Neuron (in vitro differentiated cells): ENCODE measurements around the gene PACS1.

Experiments
- H2AFZ ChIP-seq: one replicate; pipeline ENCODE4 v1.6.1; 2013; ENCODE audit warnings: low read depth, mild to moderate bottlenecking, inconsistent platforms, low read length, moderate library complexity
- H3K27me3 ChIP-seq: one replicate; pipeline ENCODE4 v1.6.1; 2013; ENCODE audit warnings: low read length; ENCODE audit not compliant: insufficient read depth
- H3K36me3 ChIP-seq: one replicate; pipeline ENCODE4 v1.6.1; 2013; ENCODE audit warnings: low read length; ENCODE audit not compliant: insufficient read depth
- H3K4me1 ChIP-seq: one replicate; pipeline ENCODE4 v1.6.1; 2013; ENCODE audit warnings: low read length; ENCODE audit not compliant: insufficient read depth
- H3K4me3 ChIP-seq: 2 replicates; pipeline ENCODE4 v1.5.1; 2013; ENCODE audit warnings: mild to moderate bottlenecking, low read length, moderate library complexity
- H3K9me3 ChIP-seq: one replicate; pipeline ENCODE4 v1.6.1; 2013; ENCODE audit warnings: low read length

PACS1 gene

DNA sequence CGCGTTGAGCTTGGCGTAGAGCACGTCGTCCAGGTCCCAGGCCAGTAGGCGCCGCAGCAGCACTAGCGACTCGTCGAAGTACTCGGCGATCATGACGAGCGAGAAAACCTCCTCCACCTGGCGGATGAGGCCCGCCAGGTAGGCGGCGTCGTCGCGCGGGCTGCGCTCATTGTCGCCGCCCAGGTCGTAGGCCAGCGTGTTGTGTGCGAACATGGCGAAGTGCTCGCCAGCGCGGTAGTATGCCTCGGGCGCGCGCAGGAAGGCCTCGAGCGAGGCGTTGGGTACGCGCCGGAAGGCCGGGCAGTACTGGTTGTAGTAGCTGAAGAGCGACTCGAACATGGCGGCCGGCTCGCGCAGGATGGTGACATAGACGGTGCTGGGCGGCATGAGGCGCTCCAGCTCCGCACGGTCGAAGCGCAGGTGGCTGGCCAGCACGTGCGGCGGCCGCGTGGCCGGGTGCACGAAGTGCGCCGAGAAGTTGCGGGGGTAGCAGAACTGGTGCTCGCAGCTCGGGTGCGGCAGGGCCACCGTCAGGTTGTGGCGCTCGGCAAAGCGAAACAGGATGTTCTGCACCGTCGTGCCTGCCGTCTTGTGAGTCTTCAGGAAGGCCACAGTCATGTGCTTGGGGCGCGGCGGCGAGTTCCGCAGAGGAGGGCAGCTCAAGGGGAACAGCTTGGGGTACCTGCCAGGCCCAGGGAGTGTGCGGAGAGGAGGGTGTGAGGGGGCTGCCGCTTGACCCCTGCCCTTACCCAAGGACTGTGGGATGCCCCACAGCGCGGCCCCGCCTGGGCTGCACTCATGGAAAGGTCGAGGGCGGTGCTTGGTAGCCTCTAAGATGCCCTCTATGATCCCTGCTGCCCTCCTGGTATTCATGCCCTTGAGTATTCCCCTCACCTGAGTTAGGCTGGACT is 26.8 kb upstream of the PACS1 start:
- no peak overlapping the region for H2AFZ ChIP-seq
- peaks cover 4% of the 10 kb centered on the region for H3K9me3 ChIP-seq
- H3K4me3 ChIP-seq = no peak overlapping the region
- no peaks in the 10 kb centered on the region for H3K27me3 ChIP-seq
- no peaks in the 10 kb centered on the region for H3K36me3 ChIP-seq
- H3K4me1 ChIP-seq = peaks cover 10% of the 10 kb centered on the region

DNA sequence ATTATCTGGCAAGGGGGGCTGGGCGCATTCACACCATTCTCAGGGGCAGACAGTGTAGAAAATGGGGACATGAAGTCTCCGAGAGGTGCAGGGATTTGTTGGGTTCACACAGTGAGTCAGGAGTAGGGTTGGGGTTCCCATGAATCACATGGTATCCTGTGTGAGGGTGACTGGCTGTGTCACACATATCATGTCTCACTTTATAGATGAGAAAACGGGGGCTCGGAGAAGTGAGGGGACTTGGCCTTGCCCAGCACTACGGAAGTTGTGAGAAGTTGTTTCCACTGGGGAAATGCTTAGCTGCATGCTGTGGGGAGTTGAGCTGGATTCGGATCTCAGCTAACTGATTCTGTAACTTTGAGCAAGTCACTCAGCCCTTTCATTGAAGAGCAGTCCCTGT is 25.3 kb upstream of the PACS1 start:
- Histone ChIP-seq H3K4me3 (no peak overlapping the region), H2AFZ (no peak overlapping the region), H3K27me3 (no peaks in the 10 kb centered on the region), H3K9me3 (peaks cover 4% of the 10 kb centered on the region), H3K4me1 (peaks cover 18% of the 10 kb centered on the region), H3K36me3 (no peaks in the 10 kb centered on the region)

DNA sequence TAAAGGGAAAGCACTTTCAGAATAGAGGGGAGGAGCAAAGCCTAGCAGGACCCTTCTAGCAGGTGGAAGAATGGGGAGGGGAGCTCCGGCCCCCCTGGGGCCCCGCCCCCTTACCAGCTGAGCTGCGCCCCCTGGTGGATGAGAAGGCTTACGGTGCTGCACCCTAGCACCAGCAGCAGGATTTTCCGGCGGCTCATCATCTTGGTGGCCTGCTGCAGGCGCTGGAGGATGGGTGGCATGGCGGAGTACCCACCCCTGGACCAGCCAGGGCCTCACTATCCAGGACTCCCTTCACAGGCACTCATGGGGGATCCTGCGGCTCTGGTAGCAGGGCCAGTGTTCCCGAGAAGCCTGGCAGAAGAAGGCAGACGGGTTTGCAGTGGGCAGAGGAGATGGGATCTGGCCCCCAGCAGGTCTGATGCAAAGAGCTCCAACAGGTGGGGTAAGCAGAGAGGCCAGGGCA is 24.9 kb upstream of the PACS1 start:
- Histone ChIP-seq H3K9me3 (peaks cover 4% of the 10 kb centered on the region), H3K4me1 (peaks cover 18% of the 10 kb centered on the region), H3K27me3 (no peaks in the 10 kb centered on the region), H3K4me3 (no peak overlapping the region), H2AFZ (no peak overlapping the region), H3K36me3 (no peaks in the 10 kb centered on the region)

DNA sequence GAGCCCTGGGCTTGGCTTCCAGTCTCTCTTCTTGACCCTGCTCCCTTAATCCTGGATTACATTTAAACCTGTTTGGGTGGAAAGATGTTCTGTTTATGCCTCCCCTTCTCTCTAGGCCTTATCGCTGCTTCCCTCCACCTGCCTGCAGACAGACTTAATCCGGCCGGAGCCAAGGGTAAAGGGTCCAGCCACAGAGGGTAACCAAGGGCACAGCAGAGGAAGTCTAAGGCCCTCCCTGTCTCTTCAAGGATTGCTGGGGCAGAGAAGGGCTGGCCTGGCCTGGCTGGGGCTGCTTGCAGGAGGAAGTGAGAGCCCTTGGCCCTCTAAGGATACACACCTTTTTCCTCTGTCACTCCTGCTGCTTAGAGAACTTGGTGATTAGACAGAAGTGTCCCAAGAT is 23.2 kb upstream of the PACS1 start:
- Histone ChIP-seq H3K27me3 (no peaks in the 10 kb centered on the region), H2AFZ (no peak overlapping the region), H3K4me1 (peaks cover 22% of the 10 kb centered on the region), H3K9me3 (peaks cover 4% of the 10 kb centered on the region), H3K36me3 (no peaks in the 10 kb centered on the region), H3K4me3 (no peak overlapping the region)

DNA sequence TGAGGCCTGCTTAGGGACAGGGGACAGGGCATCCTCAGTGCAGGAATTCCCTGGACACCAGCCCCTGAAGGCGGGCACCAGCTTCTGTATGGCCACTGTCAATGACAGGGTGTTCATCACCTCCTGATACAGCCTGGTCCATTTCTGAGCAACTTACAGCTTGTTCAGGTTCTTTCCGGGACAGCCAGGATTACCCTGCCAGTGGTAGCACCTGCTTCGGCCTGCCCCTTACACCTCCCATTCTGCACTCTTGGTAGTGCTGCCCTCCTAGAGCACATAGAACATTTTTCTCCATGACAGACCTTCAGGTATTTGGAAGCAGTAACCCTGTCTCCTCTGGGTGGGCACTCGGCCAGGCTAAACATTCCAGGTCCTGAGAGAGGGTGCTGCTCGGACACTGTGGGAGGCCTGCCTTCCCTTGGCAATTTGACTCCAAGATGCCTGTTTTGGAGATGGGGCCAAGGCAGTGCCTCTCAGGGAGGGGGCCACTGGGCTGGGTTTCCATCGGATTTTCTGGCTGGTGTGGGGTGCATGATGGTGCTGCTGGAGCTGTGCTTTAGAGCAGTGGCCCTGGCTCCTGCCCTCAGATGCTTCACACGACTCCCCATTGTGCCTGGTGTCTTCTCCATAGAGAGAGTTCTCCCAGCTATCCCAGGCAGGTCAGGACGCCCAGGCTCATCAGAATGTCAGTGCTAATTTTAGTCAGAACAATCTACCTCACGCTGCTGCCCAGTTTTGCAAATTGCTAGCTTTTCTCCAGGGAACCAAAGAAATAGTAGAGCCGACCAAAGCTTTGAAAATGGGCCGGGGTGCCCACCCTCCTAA is 22.3 kb upstream of the PACS1 start:
- peaks cover 4% of the 10 kb centered on the region for H3K9me3 ChIP-seq
- H3K4me3 ChIP-seq = no peak overlapping the region
- no peak overlapping the region for H2AFZ ChIP-seq
- no peaks in the 10 kb centered on the region for H3K27me3 ChIP-seq
- peaks cover 22% of the 10 kb centered on the region for H3K4me1 ChIP-seq
- H3K36me3 ChIP-seq = no peaks in the 10 kb centered on the region

DNA sequence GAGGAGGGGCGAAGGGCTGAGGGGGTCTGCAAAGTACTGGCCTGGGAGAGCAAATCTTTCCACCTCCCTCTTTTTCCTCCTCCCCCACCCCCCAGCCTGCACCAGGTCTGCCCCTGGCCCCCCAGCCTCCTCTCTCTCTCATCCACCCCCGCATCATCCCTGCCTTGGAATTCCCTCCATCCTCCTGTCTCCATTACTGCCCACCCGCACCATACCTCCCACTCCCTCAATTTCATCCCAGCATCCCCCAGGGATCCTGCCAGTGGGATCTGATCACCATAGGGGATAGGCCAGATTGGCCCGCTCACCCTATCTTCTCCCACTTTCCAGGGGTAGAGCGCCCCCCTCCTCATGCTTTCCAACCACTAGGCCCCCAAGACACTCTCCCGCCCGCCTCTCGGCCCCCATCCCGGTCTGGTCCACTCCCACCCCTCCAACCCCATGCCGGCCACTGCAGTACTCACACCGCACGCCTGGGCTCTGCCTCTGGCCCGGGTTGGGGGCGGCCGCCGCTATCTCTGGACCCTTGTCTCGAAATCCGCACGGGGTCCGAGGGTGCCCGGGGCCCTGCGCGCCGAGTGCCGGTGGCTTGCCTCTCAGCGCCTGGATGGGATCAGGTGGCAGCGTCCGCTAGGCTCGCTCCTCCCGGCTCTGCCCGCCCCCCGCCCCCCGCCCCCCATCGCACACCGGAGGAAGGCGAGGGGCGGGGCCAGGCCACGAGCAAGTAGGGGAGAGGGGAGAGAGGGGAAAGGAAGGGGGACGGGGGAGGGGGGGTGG is 21.3 kb upstream of the PACS1 start, which contains the start of gene GAL3ST3:
TSS of gene GAL3ST3 (minus strand) at position 615 of the 777 bp plus-strand sequence. CDS start 3,746 bp downstream, outside the sequence.
- Histone ChIP-seq H3K36me3 (peaks cover 4% of the 10 kb centered on the region), H3K27me3 (no peaks in the 10 kb centered on the region), H3K4me3 (peak within 1 kb of the TSS; percentile 47), H3K9me3 (no peaks in the 10 kb centered on the region), H2AFZ (peak within 1 kb of the TSS; percentile 51), H3K4me1 (peaks cover 31% of the 10 kb centered on the region)

DNA sequence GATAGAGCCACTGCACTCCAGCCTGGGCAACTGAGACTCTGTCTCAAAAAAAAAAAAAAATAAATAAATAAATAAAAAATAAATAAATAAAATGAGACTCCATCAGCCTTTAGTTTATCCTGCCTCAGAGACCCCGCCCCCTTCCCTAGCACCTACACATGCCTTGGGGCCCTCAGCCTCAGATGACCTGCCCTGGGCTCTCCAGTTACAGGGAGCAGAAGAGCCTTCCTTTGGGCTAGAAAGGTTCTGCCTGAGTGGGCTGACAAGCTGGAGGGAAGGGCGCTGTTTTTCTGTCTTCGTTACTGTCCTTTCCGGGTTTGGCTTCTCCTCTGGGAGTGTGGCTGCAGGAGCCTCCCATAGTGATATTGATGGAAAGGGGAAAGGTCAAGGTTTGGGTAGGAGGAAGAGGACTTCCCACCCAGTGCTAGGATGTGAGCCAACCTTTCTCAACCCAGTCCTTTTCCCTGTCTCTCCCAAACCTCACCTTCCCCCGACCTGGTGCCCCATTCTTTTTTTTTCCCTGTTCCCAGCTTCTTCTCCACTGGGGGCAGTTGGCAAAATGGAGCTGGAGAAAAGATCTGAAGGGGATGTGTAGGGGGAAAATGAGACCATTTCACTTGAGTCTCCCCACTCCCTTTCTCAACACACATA is 19.4 kb upstream of the PACS1 start:
- no peaks in the 10 kb centered on the region for H3K9me3 ChIP-seq
- H2AFZ ChIP-seq = no peak overlapping the region
- H3K27me3 ChIP-seq = no peaks in the 10 kb centered on the region
- peaks cover 18% of the 10 kb centered on the region for H3K36me3 ChIP-seq
- peak overlapping the region; percentile 81 for H3K4me3 ChIP-seq
- peaks cover 28% of the 10 kb centered on the region for H3K4me1 ChIP-seq

DNA sequence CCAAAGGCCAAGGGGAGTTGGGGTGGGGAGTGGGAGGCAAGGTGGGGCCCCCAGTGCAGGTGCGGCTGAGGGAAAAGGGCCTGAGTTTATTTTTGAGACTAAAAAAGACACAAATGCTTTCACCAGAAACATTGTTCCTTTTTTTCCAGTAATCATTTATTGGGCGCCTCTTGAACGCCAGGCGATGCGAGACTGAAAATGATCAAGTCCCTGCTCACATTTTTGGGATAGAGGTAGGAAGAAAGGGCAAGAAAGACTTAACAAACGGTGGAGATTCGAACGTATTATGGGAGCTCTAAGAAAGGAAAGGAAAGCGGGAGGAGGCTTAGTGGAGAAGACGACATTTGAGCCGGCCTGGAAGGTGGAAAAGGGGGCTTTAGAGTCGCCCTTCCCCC is 18.7 kb upstream of the PACS1 start:
- no peaks in the 10 kb centered on the region for H3K27me3 ChIP-seq
- H3K36me3 ChIP-seq = peaks cover 22% of the 10 kb centered on the region
- peak overlapping the region; percentile 27 for H2AFZ ChIP-seq
- peak overlapping the region; percentile 81 for H3K4me3 ChIP-seq
- H3K4me1 ChIP-seq = peaks cover 28% of the 10 kb centered on the region
- H3K9me3 ChIP-seq = no peaks in the 10 kb centered on the region

DNA sequence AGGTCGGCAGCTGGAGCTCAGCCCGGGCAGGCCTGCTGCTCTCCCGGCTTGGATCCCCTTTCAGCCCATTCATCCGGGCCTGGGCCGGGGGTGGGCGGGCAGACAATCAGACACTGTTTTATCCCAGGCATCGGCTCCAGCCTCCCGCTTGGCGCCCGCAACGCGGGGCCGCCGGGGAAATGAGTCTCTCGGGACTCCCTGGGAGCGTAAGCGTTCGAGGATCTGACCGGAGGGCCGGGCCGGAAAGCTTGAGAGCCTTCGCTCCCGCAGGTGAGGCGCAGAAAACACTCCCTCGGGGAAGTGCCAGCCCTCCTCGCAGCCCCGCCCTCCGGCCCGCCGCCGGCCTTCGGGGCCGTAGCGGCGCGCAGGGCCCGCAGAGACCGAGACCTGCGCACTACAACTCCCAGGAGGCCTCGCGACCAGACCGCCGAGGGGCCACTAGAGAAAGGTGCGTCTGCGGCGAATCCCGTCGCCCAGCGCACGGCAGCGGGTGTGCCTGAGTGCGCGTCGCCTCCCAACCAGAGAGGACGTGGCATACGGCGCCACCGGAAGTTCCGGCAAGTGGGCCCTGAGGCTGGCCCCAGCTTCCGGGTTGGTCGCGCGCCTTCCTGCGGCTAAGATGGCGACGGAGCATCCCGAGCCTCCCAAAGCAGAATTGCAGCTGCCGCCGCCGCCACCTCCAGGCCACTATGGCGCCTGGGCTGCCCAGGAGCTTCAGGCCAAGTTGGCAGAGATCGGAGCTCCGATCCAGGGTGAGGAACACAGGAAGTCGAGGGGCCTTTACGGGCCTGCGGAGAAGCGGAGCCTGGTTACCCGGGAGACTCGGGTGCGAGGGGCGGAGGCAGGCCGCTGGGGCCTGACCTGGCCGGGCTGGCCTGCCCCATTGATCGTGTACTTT is 18.1 kb upstream of the PACS1 start, which contains the start of gene SF3B2:
TSS of gene SF3B2 (plus strand) at position 599 of the 898 bp plus-strand sequence. CDS start at position 620, 21 bp downstream.
- peak within 1 kb of the TSS; percentile 81 for H3K4me3 ChIP-seq
- peaks cover 28% of the 10 kb centered on the region for H3K4me1 ChIP-seq
- no peaks in the 10 kb centered on the region for H3K27me3 ChIP-seq
- peak within 1 kb of the TSS; percentile 27 for H2AFZ ChIP-seq
- H3K36me3 ChIP-seq = peaks cover 27% of the 10 kb centered on the region
- no peaks in the 10 kb centered on the region for H3K9me3 ChIP-seq

DNA sequence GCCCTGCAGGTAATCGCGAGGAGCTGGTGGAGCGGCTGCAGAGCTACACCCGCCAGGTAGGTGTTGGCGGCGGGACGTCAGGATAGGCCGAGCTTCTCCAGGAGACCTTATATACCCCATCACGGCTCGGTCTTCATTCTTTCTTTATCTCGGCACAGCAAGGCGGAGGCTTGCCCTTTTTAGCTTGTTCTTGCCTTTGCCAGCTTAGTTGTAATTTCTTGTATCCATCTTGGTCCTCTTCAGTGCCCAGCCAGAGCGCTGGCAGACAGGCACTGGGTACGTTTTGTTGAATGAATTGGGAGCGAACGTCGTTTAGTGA is 17.4 kb upstream of the PACS1 start:
- Histone ChIP-seq H3K27me3 (no peaks in the 10 kb centered on the region), H3K36me3 (peaks cover 32% of the 10 kb centered on the region), H3K4me1 (peaks cover 28% of the 10 kb centered on the region), H3K9me3 (no peaks in the 10 kb centered on the region), H3K4me3 (peak overlapping the region; percentile 81), H2AFZ (no peak overlapping the region)

DNA sequence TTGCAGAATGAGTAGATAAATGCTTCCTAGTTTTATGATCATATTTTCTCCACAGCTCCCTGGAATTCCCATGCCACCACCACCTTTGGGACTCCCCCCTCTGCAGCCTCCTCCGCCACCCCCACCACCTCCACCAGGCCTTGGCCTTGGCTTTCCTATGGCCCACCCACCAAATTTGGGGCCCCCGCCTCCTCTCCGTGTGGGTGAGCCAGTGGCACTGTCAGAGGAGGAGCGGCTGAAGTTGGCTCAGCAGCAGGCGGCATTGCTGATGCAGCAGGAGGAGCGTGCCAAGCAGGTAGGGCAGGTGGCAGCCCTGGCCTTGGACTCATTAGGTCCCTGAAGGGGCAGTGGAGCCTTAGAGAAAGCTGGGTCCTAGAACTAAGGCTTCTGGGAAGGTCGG is 15.1 kb upstream of the PACS1 start:
- Histone ChIP-seq H3K36me3 (peaks cover 55% of the 10 kb centered on the region), H3K4me3 (no peak overlapping the region), H3K4me1 (peaks cover 20% of the 10 kb centered on the region), H2AFZ (no peak overlapping the region), H3K9me3 (no peaks in the 10 kb centered on the region), H3K27me3 (no peaks in the 10 kb centered on the region)
